NCI-H1436 (cell line): ENCODE results near the gene KRTAP20-2.

ENCODE experiments used
- DNase-seq: peaks from one replicate; lab custom pipeline; 2025; lab: John Stamatoyannopoulos, UW

KRTAP20-2 gene

DNA sequence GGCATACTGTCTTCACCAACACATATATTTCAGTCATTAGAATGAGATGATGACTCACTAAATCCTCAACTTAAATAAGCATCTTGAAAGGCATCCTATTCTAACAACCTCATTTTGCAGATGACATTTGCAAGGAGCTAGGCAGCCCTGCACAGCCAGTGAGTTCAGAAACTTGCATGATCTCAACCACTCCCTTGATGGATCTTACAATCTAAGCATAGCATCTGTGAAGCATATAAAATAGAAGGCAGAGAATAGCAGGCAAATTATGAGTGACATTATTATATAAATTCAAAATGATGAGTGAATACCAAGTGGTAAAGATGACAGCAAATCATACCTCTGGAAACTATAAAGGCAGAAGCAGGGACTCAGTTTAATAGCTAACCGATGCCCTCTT, 39.3 kb downstream of the KRTAP20-2 start:
- no peak for DNase-seq

DNA sequence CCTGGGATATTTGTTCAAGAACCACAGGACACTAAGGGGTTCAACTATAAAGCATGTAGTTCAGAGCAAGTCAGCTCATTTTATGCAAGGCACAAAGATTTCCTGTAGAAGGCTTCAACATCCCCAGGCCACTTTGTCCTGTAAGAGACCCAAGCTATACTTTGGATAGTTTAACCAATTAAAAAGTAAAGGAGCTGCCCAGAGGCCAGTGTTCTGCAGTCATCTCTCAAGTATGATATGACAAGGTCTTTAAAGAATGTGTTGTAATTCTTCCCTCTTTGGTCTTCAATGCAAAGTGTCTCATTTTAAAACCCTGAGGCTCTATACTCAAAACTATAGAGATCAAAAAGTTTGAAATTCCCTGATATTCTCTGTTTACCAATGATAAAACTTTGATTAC, 41.7 kb downstream of the KRTAP20-2 start:
- no peak for DNase-seq

DNA sequence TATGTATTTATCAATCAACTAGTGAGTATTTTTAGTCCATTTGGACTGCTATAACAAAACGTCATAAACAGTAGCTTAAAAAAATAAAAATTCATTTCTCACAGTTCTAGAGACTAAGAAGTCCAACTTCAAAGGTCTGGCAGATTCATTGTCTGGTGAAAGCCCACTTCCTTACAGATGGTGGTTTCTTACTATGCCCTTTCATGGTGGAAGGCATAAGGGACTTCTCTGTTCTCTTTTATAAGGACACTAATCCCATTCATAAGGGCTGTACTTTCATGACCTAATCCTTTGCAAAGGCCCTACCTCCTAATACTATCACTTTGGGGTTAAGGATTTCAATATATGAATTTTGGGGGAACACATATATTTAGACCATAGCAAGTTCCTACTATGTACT, 45.6 kb downstream of the KRTAP20-2 start:
- DNase-seq: no peak

DNA sequence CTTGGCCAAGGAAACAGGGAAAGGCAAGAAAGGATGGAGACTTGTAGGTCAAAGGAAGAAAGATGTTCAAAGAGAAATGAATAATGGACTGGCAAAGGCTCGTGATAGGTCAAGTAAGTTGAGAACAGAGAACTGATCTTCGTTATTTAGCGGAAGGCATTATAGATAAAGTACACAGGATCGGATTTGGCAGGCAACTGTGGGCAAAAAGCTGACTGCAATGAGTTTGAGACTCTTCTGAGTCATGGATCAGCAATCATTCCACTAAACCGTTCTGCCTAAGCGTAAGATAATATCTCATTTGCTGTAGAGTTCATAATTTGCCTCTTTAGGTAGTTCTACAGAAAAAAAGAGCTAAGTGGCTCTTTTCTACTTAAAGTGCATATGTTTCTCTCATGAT, 49.5 kb downstream of the KRTAP20-2 start:
- DNase-seq: no peak
